Neural progenitor cell (in vitro differentiated cells): Measurements from ENCODE around the gene SPRED2. TPM values are rescaled to one million over a fixed set of nuclear protein-coding genes. Genes with fewer than 3 reads are reported as not detected.

Experiments used
- DNase-seq: peaks from one replicate; pipeline ENCODE4 v3.0.0-alpha.2; 2016; ENCODE audit warnings: low spot score
- H2AFZ ChIP-seq: fragments of 200-600 bp; sonication (generic); replicated peaks from 2 replicates; pipeline ENCODE4 v1.6.1; 2016; ENCODE audit warnings: antibody characterized with exemption
- H3F3A ChIP-seq: fragments of 200-600 bp; sonication (generic); 2 replicates; pipeline ENCODE4 v1.6.1; 2016; ENCODE audit warnings: antibody characterized with exemption, low read depth
- H3K27ac ChIP-seq: fragments of 200-600 bp; sonication (generic); 2 replicates; pipeline ENCODE4 v1.5.1; 2016; ENCODE audit warnings: mild to moderate bottlenecking
- H3K27me3 ChIP-seq: fragments of 200-600 bp; sonication (generic); 2 replicates; pipeline ENCODE4 v1.6.1; 2016; ENCODE audit warnings: mild to moderate bottlenecking, moderate library complexity
- H3K36me3 ChIP-seq: fragments of 200-600 bp; sonication (generic); 2 replicates; pipeline ENCODE4 v1.5.1; 2016
- H3K4me1 ChIP-seq: fragments of 200-600 bp; sonication (generic); 2 replicates; pipeline ENCODE4 v1.6.1; 2016; ENCODE audit warnings: mixed run types
- H3K4me2 ChIP-seq: fragments of 200-600 bp; sonication (generic); 2 replicates; pipeline ENCODE4 v1.6.1; 2016
- H3K4me3 ChIP-seq: fragments of 200-600 bp; sonication (generic); 2 replicates; pipeline ENCODE4 v1.5.1; 2016
- H3K79me2 ChIP-seq: fragments of 200-600 bp; sonication (generic); 2 replicates; pipeline ENCODE4 v1.6.1; 2016; ENCODE audit warnings: low read depth
- H3K9ac ChIP-seq: fragments of 200-600 bp; sonication (generic); 2 replicates; pipeline ENCODE4 v1.6.1; 2016
- H3K9me3 ChIP-seq: fragments of 200-600 bp; sonication (generic); 2 replicates; pipeline ENCODE4 v1.5.1; 2016; ENCODE audit warnings: low read depth
- H4K20me1 ChIP-seq: fragments of 200-600 bp; sonication (generic); 2 replicates; pipeline ENCODE4 v1.6.1; 2016; ENCODE audit warnings: low read depth
- H3K27ac Mint-ChIP-seq: 3 replicates; pipeline ENCODE4 v1.8.0; 2021; ENCODE audit warnings: mixed read lengths
- H3K27me3 Mint-ChIP-seq: 2 replicates; pipeline ENCODE4 v1.8.0; 2022; ENCODE audit warnings: low read depth, mild to moderate bottlenecking, inconsistent platforms, moderate library complexity, mixed read lengths; ENCODE audit not compliant: insufficient read depth
- H3K36me3 Mint-ChIP-seq: 3 replicates; pipeline ENCODE4 v1.8.0; 2021; ENCODE audit warnings: mixed read lengths
- H3K4me1 Mint-ChIP-seq: 3 replicates; pipeline ENCODE4 v1.8.0; 2021; ENCODE audit warnings: mixed read lengths
- H3K4me3 Mint-ChIP-seq: 3 replicates; pipeline ENCODE4 v1.8.0; 2021; ENCODE audit warnings: mild to moderate bottlenecking, moderate library complexity, mixed read lengths
- H3K9me3 Mint-ChIP-seq: 3 replicates; pipeline ENCODE4 v1.8.0; 2020; ENCODE audit warnings: mixed read lengths
- EZH2 ChIP-seq: fragments of 200-600 bp; sonication (generic); IDR thresholded peaks from 2 replicates; pipeline ENCODE4 v1.6.1; 2017; ENCODE audit warnings: antibody characterized with exemption, mild to moderate bottlenecking, moderate library complexity
- EZH2phosphoT487 ChIP-seq: fragments of 200-600 bp; sonication (generic); IDR thresholded peaks from 2 replicates; pipeline ENCODE4 v1.6.1; 2017; ENCODE audit warnings: antibody characterized with exemption
- total RNA-seq: library from RNA; depleted of rRNA; stranded (reverse); fragments of >200 nt; gene quantifications from 2 replicates; pipeline ENCODE4 v1.2.3, GENCODE V29; 2015; ENCODE audit warnings: low replicate concordance
- TF ChIP-seq, protein P1 (sequence below): fragments of 200-600 bp; sonication (generic); IDR thresholded peaks from 2 replicates; pipeline ENCODE4 v1.5.1; 2017; ENCODE audit warnings: antibody characterized with exemption, mild to moderate bottlenecking

SPRED2 gene
- total RNA-seq, 1 donor from 2014 or later, result 11.6 TPM

DNA sequence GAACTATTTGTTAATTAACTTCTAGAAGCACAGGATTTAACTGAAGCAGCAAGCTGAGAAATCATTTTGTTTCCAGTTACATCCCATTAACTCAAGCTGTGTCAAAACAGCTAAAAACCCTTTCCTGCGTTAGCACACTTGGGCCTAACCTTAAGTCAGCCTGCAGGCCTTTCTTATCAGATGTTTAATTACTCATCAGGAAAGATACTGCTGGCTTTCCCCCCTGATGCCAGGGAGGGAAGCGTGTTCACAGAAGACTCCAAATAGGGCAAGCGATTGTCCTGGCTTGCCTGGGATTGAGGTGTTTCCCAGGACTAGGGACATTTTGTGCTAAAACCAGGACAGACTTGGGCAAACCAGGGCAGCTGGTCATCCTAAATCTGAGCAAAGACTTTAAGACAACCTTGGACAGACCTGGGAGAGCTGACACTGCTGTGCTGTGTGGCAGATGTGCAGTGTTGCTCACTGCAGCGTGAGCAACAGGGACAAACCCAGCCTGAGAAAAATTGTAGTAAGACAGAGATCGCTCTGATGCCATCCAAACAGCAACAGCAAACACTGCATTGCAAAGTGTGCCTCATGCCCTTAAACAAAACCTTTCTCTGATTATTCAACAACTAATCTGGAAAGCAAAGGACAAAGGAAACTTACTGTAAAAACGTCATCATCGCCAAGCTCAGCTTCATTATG lies 100.9 kb downstream of the SPRED2 start:
- H3K36me3 Mint-ChIP-seq, result peaks cover 46% of the 10 kb centered on the region

DNA sequence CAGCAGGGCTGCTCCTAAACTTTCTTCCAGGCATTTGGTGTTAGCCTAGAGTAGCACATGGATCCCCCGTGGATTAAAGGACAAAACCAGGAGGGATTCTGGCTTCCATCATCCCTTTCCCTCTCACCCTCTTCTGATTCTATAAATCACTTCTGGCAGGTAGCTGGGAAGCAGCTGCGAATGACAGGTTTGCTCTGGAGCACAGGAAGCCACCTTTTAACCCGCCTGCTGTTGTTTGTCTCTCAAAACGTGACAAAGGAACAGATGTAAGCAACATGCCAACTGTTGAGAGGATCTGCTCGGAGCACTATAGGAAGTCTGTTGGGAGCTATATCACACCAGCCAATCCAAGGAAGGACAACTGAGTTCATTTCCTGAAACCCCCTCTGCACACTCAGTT lies 102.9 kb downstream of the SPRED2 start:
- Histone ChIP-seq H4K20me1 (peaks cover 13% of the 10 kb centered on the region), H3F3A (peaks cover 36% of the 10 kb centered on the region), H3K36me3 (no peaks in the 10 kb centered on the region), H3K27me3 (no peaks in the 10 kb centered on the region), H3K79me2 (no peaks in the 10 kb centered on the region), H3K9me3 (no peaks in the 10 kb centered on the region), H3K4me3 (no peak overlapping the region), H3K4me2 (no peak overlapping the region), H3K4me1 (peaks cover 38% of the 10 kb centered on the region), H3K9ac (no peak overlapping the region), H3K27ac (peak overlapping the region; percentile 21), H2AFZ (no peak overlapping the region)
- DNase-seq, result peak; percentile 21
- peaks cover 43% of the 10 kb centered on the region for H3K36me3 Mint-ChIP-seq
- peaks cover 4% of the 10 kb centered on the region for H3K27me3 Mint-ChIP-seq
- no peak overlapping the region for H3K27ac Mint-ChIP-seq
- TF ChIP-seq EZH2phosphoT487 (no peak), EZH2 (no peak)
- TF ChIP-seq, protein P1, sequence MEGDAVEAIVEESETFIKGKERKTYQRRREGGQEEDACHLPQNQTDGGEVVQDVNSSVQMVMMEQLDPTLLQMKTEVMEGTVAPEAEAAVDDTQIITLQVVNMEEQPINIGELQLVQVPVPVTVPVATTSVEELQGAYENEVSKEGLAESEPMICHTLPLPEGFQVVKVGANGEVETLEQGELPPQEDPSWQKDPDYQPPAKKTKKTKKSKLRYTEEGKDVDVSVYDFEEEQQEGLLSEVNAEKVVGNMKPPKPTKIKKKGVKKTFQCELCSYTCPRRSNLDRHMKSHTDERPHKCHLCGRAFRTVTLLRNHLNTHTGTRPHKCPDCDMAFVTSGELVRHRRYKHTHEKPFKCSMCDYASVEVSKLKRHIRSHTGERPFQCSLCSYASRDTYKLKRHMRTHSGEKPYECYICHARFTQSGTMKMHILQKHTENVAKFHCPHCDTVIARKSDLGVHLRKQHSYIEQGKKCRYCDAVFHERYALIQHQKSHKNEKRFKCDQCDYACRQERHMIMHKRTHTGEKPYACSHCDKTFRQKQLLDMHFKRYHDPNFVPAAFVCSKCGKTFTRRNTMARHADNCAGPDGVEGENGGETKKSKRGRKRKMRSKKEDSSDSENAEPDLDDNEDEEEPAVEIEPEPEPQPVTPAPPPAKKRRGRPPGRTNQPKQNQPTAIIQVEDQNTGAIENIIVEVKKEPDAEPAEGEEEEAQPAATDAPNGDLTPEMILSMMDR, result no peak
- no peak overlapping the region for H3K4me3 Mint-ChIP-seq
- H3K4me1 Mint-ChIP-seq, result peaks cover 2% of the 10 kb centered on the region
- H3K9me3 Mint-ChIP-seq, result no peaks in the 10 kb centered on the region

More for the DNA sequence above, 100.9 kb downstream of the SPRED2 start:
- no peaks in the 10 kb centered on the region for H3K9me3 ChIP-seq
- H3K9ac ChIP-seq, result no peak overlapping the region
- peak; percentile 26 for DNase-seq
- no peaks in the 10 kb centered on the region for H3K36me3 ChIP-seq
- Mint-ChIP-seq H3K4me1 (peaks cover 2% of the 10 kb centered on the region), H3K27ac (peak overlapping the region; percentile 5), H3K4me3 (no peak overlapping the region), H3K9me3 (no peaks in the 10 kb centered on the region), H3K27me3 (peaks cover 2% of the 10 kb centered on the region)
- H3K4me1 ChIP-seq, result peaks cover 38% of the 10 kb centered on the region
- H3K27ac ChIP-seq, result peak overlapping the region; percentile 77
- H3K27me3 ChIP-seq, result no peaks in the 10 kb centered on the region
- H3K4me2 ChIP-seq, result peak overlapping the region; percentile 46
- no peaks in the 10 kb centered on the region for H3K79me2 ChIP-seq
- H4K20me1 ChIP-seq, result peaks cover 13% of the 10 kb centered on the region
- TF ChIP-seq EZH2, result no peak
- no peak for TF ChIP-seq EZH2phosphoT487
- TF ChIP-seq, protein P1, result no peak
- H2AFZ ChIP-seq, result no peak overlapping the region
- no peak overlapping the region for H3K4me3 ChIP-seq
- peaks cover 36% of the 10 kb centered on the region for H3F3A ChIP-seq

DNA sequence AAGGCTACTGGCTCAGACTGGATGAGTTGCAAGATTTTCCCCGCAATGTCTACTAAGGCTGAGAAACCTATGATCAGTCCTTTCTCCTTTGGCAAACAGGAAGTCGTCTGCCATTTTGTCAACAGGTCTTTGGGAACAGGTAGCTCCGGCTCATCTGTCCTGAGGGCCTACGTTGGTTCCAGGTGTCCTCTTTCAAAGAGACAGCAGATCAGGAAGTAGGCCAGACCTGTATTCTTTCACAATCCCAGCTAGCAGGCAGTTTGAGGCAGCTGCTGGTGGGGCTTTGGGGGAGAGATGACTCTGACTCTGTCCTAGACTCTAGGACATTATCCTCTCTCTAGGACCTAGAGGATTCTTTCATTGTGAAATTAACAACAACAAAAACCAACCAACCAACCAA lies 106.1 kb downstream of the SPRED2 start:
- H3F3A ChIP-seq, result peaks cover 25% of the 10 kb centered on the region
- peaks cover 4% of the 10 kb centered on the region for H3K27me3 Mint-ChIP-seq
- H3K4me3 Mint-ChIP-seq, result no peak overlapping the region
- H3K27me3 ChIP-seq, result no peaks in the 10 kb centered on the region
- H3K79me2 ChIP-seq, result no peaks in the 10 kb centered on the region
- no peaks in the 10 kb centered on the region for H3K36me3 ChIP-seq
- no peak overlapping the region for H3K4me2 ChIP-seq
- H3K9me3 ChIP-seq, result no peaks in the 10 kb centered on the region
- H3K9ac ChIP-seq, result no peak overlapping the region
- peaks cover 28% of the 10 kb centered on the region for H3K36me3 Mint-ChIP-seq
- H3K9me3 Mint-ChIP-seq, result no peaks in the 10 kb centered on the region
- H3K4me1 ChIP-seq, result peaks cover 22% of the 10 kb centered on the region
- H3K4me1 Mint-ChIP-seq, result no peaks in the 10 kb centered on the region
- no peak overlapping the region for H3K27ac Mint-ChIP-seq
- peaks cover 5% of the 10 kb centered on the region for H4K20me1 ChIP-seq
- H3K27ac ChIP-seq, result no peak overlapping the region
- TF ChIP-seq EZH2 (no peak), EZH2phosphoT487 (no peak)
- TF ChIP-seq, protein P1, result no peak
- H2AFZ ChIP-seq, result no peak overlapping the region
- DNase-seq, result no peak
- H3K4me3 ChIP-seq, result no peak overlapping the region
